Mesothelial cell of epicardium (in vitro differentiated cells): Measurements from ENCODE around the gene TVP23A. TPM values are rescaled to one million over a fixed set of nuclear protein-coding genes. Genes with fewer than 3 reads are reported as not detected.

Source experiments
- DNase-seq, 2 experiments: peaks; one replicate each; pipeline ENCODE4 v3.0.0; 2021; ENCODE audit warnings: low spot score in 2 of 2; ENCODE audit not compliant: unreplicated experiment in 2 of 2
- H3K27ac Mint-ChIP-seq: 2 replicates; pipeline ENCODE4 v1.8.0; 2021; ENCODE audit warnings: mixed read lengths
- H3K27me3 Mint-ChIP-seq: 2 replicates; pipeline ENCODE4 v1.8.0; 2021; ENCODE audit warnings: low read depth, mixed read lengths
- H3K36me3 Mint-ChIP-seq: 2 replicates; pipeline ENCODE4 v1.8.0; 2021; ENCODE audit warnings: mixed read lengths
- H3K4me1 Mint-ChIP-seq: 2 replicates; pipeline ENCODE4 v1.8.0; 2021; ENCODE audit warnings: mixed read lengths
- H3K4me3 Mint-ChIP-seq: 2 replicates; pipeline ENCODE4 v1.8.0; 2021; ENCODE audit warnings: mild to moderate bottlenecking, moderate library complexity, mixed read lengths
- H3K9me3 Mint-ChIP-seq: 2 replicates; pipeline ENCODE4 v1.8.0; 2021; ENCODE audit warnings: mixed read lengths
- CTCF ChIP-seq: fragments of 200-600 bp; sonication (generic); IDR thresholded peaks from one replicate; pipeline ENCODE4 v1.5.0; 2021; ENCODE audit warnings: antibody characterized with exemption; ENCODE audit not compliant: unreplicated experiment
- total RNA-seq: library from RNA; stranded (reverse); gene quantifications from 3 replicates; pipeline ENCODE4 v1.2.1, GENCODE V29; 2021

The TVP23A gene
- total RNA-seq, 1 donor from 2014 or later: 9.5 TPM

GRCh38 chr16:10740000-10740844 lies 78.4 kb downstream of the TVP23A start:
- no peak for TF ChIP-seq CTCF
- DNase-seq: no peak
- peaks cover 29% of the 10 kb centered on the region for H3K4me1 Mint-ChIP-seq
- H3K36me3 Mint-ChIP-seq: no peaks in the 10 kb centered on the region
- no peaks in the 10 kb centered on the region for H3K9me3 Mint-ChIP-seq
- H3K4me3 Mint-ChIP-seq: no peak overlapping the region
- no peaks in the 10 kb centered on the region for H3K27me3 Mint-ChIP-seq
- no peak overlapping the region for H3K27ac Mint-ChIP-seq

GRCh38 chr16:10738231-10739077 lies 80.1 kb downstream of the TVP23A start:
- H3K36me3 Mint-ChIP-seq: no peaks in the 10 kb centered on the region
- no peaks in the 10 kb centered on the region for H3K27me3 Mint-ChIP-seq
- H3K4me1 Mint-ChIP-seq: peaks cover 22% of the 10 kb centered on the region
- H3K4me3 Mint-ChIP-seq: no peak overlapping the region
- TF ChIP-seq CTCF: no peak
- H3K9me3 Mint-ChIP-seq: peaks cover under 1% of the 10 kb centered on the region
- DNase-seq: no peak
- H3K27ac Mint-ChIP-seq: peak overlapping the region; percentile 34

- Mint-ChIP-seq H3K36me3 (peaks cover 2% of the 10 kb centered on the region), H3K27ac (peak overlapping the region; percentile 30)
Measured at GRCh38 chr16:10737068-10737625, 81.4 kb downstream of the TVP23A start.

GRCh38 chr16:10731790-10732189 lies 86.8 kb downstream of the TVP23A start:
- DNase-seq: no peak
- Mint-ChIP-seq H3K36me3 (peaks cover 2% of the 10 kb centered on the region), H3K9me3 (peaks cover 4% of the 10 kb centered on the region), H3K4me3 (no peak overlapping the region), H3K27ac (no peak overlapping the region), H3K4me1 (no peaks in the 10 kb centered on the region), H3K27me3 (no peaks in the 10 kb centered on the region)
- TF ChIP-seq CTCF: no peak

More at GRCh38 chr16:10737068-10737625, 81.4 kb downstream of the TVP23A start:
- no peaks in the 10 kb centered on the region for H3K27me3 Mint-ChIP-seq
- peaks cover 4% of the 10 kb centered on the region for H3K9me3 Mint-ChIP-seq
- H3K4me3 Mint-ChIP-seq: no peak overlapping the region
- H3K4me1 Mint-ChIP-seq: peaks cover 15% of the 10 kb centered on the region
- TF ChIP-seq CTCF: peak; percentile 96
- DNase-seq: peak; percentile 35 to 68

GRCh38 chr16:10729104-10730048 lies 89.2 kb downstream of the TVP23A start:
- no peaks in the 10 kb centered on the region for H3K27me3 Mint-ChIP-seq
- H3K4me1 Mint-ChIP-seq: no peaks in the 10 kb centered on the region
- TF ChIP-seq CTCF: no peak
- no peak for DNase-seq
- no peak overlapping the region for H3K4me3 Mint-ChIP-seq
- peaks cover 4% of the 10 kb centered on the region for H3K9me3 Mint-ChIP-seq
- H3K36me3 Mint-ChIP-seq: peaks cover 2% of the 10 kb centered on the region
- H3K27ac Mint-ChIP-seq: no peak overlapping the region
